Karpas-422 (cell line): Measurements from ENCODE around the gene BCKDHA. TPM values are rescaled to one million over a fixed set of nuclear protein-coding genes. Genes with fewer than 3 reads are reported as not detected.

Experiments used
- DNase-seq: peaks from one replicate; pipeline ENCODE4 v3.0.0-alpha.2; 2015
- H2AFZ ChIP-seq: fragments of 200-600 bp; sonication (generic); 2 replicates; pipeline ENCODE4 v1.6.1; 2014; ENCODE audit warnings: antibody characterized with exemption, low read length, mixed read lengths
- H3K27ac ChIP-seq: fragments of 200-600 bp; sonication (generic); 2 replicates; pipeline ENCODE4 v1.5.1; 2014; ENCODE audit warnings: mild to moderate bottlenecking, low read length, moderate library complexity
- H3K27me3 ChIP-seq: fragments of 200-600 bp; sonication (generic); 2 replicates; pipeline ENCODE4 v1.6.1; 2014; ENCODE audit warnings: low read length, mixed read lengths
- H3K36me3 ChIP-seq: fragments of 200-600 bp; sonication (generic); 2 replicates; pipeline ENCODE4 v1.6.1; 2014; ENCODE audit warnings: low read length, mixed read lengths; ENCODE audit not compliant: insufficient read depth
- H3K4me1 ChIP-seq: fragments of 200-600 bp; sonication (generic); 2 replicates; pipeline ENCODE4 v1.6.1; 2014; ENCODE audit warnings: mild to moderate bottlenecking, low read length, mixed read lengths
- H3K4me2 ChIP-seq: fragments of 200-600 bp; sonication (generic); 2 replicates; pipeline ENCODE4 v1.6.1; 2014; ENCODE audit warnings: low read length, low read depth, mild to moderate bottlenecking; ENCODE audit not compliant: poor library complexity, severe bottlenecking
- H3K4me3 ChIP-seq: fragments of 200-600 bp; sonication (generic); 2 replicates; pipeline ENCODE4 v1.5.1; 2014; ENCODE audit warnings: mild to moderate bottlenecking, antibody characterized with exemption, low read length, mixed read lengths
- H3K79me2 ChIP-seq: fragments of 200-600 bp; sonication (generic); 2 replicates; pipeline ENCODE4 v1.6.1; 2014; ENCODE audit warnings: mild to moderate bottlenecking, low read length, mixed read lengths
- H3K9ac ChIP-seq: fragments of 200-600 bp; sonication (generic); 2 replicates; pipeline ENCODE4 v1.6.0; 2014; ENCODE audit warnings: low read length
- H3K9me2 ChIP-seq: fragments of 200-600 bp; sonication (generic), shearing (Covaris generic); replicated peaks from 2 replicates; pipeline ENCODE4 v1.6.0; 2014; ENCODE audit warnings: mild to moderate bottlenecking, low read length, moderate library complexity; ENCODE audit not compliant: insufficient read depth
- H3K9me3 ChIP-seq: fragments of 300-700, 200-600 bp; sonication (generic); 2 replicates; pipeline ENCODE4 v1.6.1; 2014; ENCODE audit warnings: low read length, mixed read lengths
- H4K20me1 ChIP-seq: fragments of 200-600 bp; sonication (generic); 2 replicates; pipeline ENCODE4 v1.6.1; 2014; ENCODE audit warnings: mild to moderate bottlenecking, antibody characterized with exemption, low read length, low read depth; ENCODE audit not compliant: insufficient read depth
- total RNA-seq: library from RNA; depleted of rRNA; stranded (reverse); fragments of >200 nt; shearing (Covaris generic); gene quantifications from 2 replicates; pipeline ENCODE4 v1.2.3, GENCODE V29; 2014; ENCODE audit warnings: low replicate concordance; rRNA removed

The BCKDHA gene
- 112 and 116 TPM in 2 replicates for total RNA-seq

DNA sequence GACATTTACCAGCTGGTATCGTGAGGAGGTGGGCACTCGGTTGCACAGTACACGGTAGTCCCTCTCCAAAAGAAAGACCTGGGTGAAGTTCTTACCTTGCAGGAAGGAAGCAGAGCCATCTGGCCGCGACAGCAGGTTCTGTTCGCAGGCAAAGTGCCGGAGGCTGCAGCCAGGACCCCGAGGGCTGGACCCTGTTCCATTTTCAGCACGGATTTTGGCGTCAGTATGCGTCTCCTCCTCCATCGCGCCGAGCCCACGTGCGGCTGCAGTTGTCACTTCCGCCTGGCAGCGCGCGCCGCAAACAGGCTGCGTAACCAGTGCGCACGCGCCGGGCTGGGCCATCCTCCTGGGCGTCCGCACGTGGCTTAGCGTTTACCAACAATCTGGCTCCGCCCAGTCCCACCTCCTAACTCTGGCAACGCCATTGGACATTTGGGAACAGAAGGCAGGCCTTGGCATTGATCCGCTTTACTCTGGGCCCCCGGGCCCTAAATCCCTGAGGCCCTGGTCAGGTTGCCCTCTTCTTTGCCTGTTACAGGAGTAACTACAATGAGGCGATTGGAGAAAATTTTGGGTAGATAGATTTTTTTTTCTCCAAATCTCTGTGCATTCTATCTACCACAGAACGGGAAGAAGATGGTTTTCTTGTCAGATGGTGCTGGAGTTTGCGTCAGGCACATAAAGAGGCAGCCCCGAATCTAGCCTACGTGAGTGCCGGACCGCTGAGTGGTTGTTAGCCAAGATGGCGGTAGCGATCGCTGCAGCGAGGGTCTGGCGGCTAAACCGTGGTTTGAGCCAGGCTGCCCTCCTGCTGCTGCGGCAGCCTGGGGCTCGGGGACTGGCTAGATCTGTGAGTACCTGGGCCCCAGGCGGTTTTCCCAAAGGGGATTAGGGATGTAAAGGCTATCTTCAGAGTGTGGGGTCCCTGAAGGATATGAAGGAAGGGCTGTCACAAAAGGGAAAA is at the start of gene BCKDHA, which contains the start of gene EXOSC5:
Gene BCKDHA (plus strand): TSS at position 733 of the 964 bp plus-strand sequence. CDS start 10 bp downstream, at position 743.
Gene EXOSC5 (minus strand): TSS at position 274 of the 964 bp plus-strand sequence. CDS start 31 bp downstream, at position 243.
- Histone ChIP-seq H2AFZ (peak within 1 kb of the TSS; percentile 68), H3K9me3 (no peaks in the 10 kb centered on the region), H3K4me2 (peak within 1 kb of the TSS; percentile 87), H3K9ac (peak within 1 kb of the TSS; percentile 97), H3K27ac (peak within 1 kb of the TSS; percentile 87), H3K79me2 (peaks cover 78% of the 10 kb centered on the region), H3K4me3 (peak within 1 kb of the TSS; percentile 99), H3K9me2 (no peaks in the 10 kb centered on the region), H3K27me3 (no peaks in the 10 kb centered on the region), H3K36me3 (no peaks in the 10 kb centered on the region; the same call in 1 of the 2 replicates), H3K4me1 (peaks cover 28% of the 10 kb centered on the region), H4K20me1 (0 out of 2 replicates have a peak, but pooled peaks cover 8% of the 10 kb centered on the region)
- DNase-seq: peak; percentile 100

GRCh38 chr19:41350735-41351338 is 46.8 kb upstream of the BCKDHA start:
- peak overlapping the region; percentile 95 for H3K9ac ChIP-seq
- peaks cover 20% of the 10 kb centered on the region for H3K4me1 ChIP-seq
- H3K27ac ChIP-seq: peak overlapping the region; percentile 72; the same call in 1 of the 2 replicates
- H4K20me1 ChIP-seq: peaks cover 24% of the 10 kb centered on the region
- H2AFZ ChIP-seq: no peak overlapping the region
- peak overlapping the region; percentile 84 for H3K4me2 ChIP-seq
- H3K9me2 ChIP-seq: no peaks in the 10 kb centered on the region
- no peaks in the 10 kb centered on the region for H3K27me3 ChIP-seq
- peaks cover 23% of the 10 kb centered on the region; the same call in 1 of the 2 replicates for H3K36me3 ChIP-seq
- no peak for DNase-seq
- no peaks in the 10 kb centered on the region for H3K9me3 ChIP-seq
- peak overlapping the region; percentile 95 for H3K4me3 ChIP-seq
- peaks cover 70% of the 10 kb centered on the region for H3K79me2 ChIP-seq

DNA sequence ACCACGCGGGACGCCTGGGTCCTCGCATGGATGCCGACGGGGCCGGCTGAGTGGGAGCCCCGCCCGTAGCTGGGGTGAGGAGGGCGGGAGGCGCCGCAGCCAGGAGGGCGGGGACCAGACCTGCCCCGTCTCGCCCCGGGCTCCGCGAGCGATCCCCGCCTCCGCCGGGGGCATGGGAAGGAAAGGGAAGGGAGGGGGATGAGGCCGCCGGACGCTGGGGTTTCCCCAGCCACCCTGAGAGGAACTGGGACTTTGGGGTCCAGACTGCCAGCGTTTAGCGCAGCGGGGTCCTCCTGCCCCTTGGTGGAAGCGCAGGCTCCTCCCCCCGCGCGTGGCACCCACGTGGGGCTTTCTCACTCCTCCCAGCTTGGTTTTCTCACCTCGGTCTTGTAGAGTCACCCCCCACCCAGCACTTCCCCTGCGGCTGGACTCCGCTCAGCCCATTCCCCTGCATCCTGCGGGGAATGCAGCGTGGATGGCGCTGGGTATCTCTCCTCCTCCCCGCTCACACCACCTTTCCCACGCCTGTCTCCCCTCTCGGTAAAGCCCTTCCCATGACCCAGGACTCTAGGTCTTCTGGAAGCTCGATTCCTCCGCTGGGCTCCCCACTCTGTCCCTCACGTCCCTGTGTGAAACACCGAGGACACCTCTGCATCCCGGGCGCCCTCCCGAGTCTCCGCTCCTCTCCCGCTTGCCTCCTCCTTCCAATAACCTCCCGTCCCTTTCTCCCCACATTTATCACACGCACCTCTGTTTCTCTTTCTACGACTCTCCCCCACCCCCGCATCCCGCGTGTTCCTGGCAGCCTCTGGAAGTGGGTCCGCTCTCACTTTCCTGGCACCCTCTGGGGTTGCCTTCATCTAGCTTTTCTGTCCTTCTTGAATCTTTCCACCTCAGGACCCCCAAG is 46.0 kb upstream of the BCKDHA start:
- Histone ChIP-seq H3K9ac (peak overlapping the region; percentile 95), H3K36me3 (peaks cover 19% of the 10 kb centered on the region; the same call in 1 of the 2 replicates), H3K4me2 (peak overlapping the region; percentile 84), H3K9me3 (no peaks in the 10 kb centered on the region), H3K27me3 (no peaks in the 10 kb centered on the region), H2AFZ (no peak overlapping the region; the same call in 1 of the 2 replicates), H4K20me1 (peaks cover 24% of the 10 kb centered on the region), H3K4me1 (peaks cover 20% of the 10 kb centered on the region), H3K27ac (peak overlapping the region; percentile 72), H3K9me2 (no peaks in the 10 kb centered on the region), H3K79me2 (peaks cover 63% of the 10 kb centered on the region), H3K4me3 (peak overlapping the region; percentile 95)
- peak; percentile 84 for DNase-seq

DNA sequence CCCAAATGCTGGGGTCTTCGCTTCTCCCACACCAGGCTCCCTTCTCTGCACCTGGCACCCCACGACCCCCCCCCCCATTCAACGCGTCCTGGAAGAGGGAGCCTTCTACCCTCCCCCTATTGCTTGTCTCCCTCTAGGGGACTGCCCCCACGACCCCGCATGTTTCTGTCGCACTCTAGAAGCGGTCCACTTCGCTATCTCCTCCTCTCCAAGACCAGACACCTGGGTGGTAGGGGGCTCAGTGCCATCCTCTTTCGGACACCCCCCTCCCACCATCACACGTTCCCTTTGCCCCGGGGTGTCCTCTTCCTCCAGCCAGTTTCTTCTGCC is 45.4 kb upstream of the BCKDHA start:
- H2AFZ ChIP-seq: no peak overlapping the region
- H4K20me1 ChIP-seq: peaks cover 24% of the 10 kb centered on the region
- peak overlapping the region; percentile 95 for H3K9ac ChIP-seq
- H3K27ac ChIP-seq: peak overlapping the region; percentile 72
- H3K9me3 ChIP-seq: no peaks in the 10 kb centered on the region
- H3K4me3 ChIP-seq: peak overlapping the region; percentile 95
- peaks cover 18% of the 10 kb centered on the region; the same call in 1 of the 2 replicates for H3K36me3 ChIP-seq
- H3K27me3 ChIP-seq: no peaks in the 10 kb centered on the region
- no peaks in the 10 kb centered on the region for H3K9me2 ChIP-seq
- H3K79me2 ChIP-seq: peaks cover 63% of the 10 kb centered on the region
- H3K4me1 ChIP-seq: peaks cover 20% of the 10 kb centered on the region
- peak overlapping the region; percentile 84 for H3K4me2 ChIP-seq
- DNase-seq: peak; percentile 42

- H3K9me2 ChIP-seq: no peaks in the 10 kb centered on the region
- H3K4me3 ChIP-seq: peak overlapping the region; percentile 95
- H3K9ac ChIP-seq: peak overlapping the region; percentile 95
- peaks cover 17% of the 10 kb centered on the region; the same call in 1 of the 2 replicates for H3K36me3 ChIP-seq
- H3K27ac ChIP-seq: peak overlapping the region; percentile 72
- H3K4me1 ChIP-seq: peaks cover 20% of the 10 kb centered on the region
- peaks cover 61% of the 10 kb centered on the region for H3K79me2 ChIP-seq
- peak overlapping the region; percentile 84 for H3K4me2 ChIP-seq
- DNase-seq: peak; percentile 88
- H4K20me1 ChIP-seq: peaks cover 24% of the 10 kb centered on the region
- no peaks in the 10 kb centered on the region for H3K9me3 ChIP-seq
- H2AFZ ChIP-seq: peak overlapping the region; percentile 16; the same call in 1 of the 2 replicates
- H3K27me3 ChIP-seq: no peaks in the 10 kb centered on the region
These were observed 44.8 kb upstream of the BCKDHA start for GRCh38 chr19:41352609-41353465.

DNA sequence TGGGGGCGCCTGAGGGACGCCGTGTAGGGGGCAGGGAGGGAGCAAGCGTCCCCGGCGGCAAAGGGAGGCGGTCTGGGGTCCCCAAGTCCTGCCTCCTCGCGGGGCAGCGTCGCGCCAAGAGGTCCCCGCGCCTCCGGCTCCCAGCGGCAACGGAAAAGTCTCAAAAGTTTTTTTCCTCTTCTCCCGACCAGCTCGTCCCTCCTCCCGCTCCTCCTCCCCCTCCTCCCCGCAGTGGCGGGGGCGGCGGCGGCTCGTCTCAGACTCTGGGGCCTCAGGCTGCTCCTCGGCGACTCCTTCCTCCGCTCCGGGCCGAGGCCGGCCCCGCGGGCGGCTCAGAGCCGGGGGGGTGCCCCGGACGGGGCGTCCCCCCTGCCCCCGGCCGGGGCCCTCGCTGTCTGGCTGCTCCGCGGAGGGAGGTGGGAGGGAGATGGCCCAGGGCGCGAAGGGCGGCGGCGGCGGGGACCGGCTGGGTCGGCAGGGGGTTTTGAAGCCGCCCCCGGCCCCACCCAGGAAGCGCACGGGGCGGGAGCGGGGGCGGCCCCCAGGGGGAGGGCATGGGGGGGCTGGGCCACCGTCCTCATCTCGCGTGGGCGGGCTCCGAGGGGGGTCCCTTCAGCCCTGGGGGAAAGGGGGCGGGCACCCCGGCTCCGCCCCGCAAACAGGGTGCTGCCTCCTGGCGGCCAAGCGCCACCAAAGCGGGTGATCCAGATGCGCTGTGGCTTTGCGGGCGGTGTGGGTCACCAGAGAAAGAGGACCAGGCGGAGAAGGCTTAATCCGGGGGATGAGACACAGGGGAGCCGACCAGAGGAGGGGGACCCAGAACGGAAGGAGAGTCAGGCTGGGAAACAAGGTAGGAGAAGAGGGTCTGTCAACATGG is 43.9 kb upstream of the BCKDHA start, which contains the start of gene TGFB1:
Gene TGFB1 (minus strand): TSS at position 457 of the 877 bp plus-strand sequence. CDS start 878 bp downstream, outside the sequence.
- DNase-seq: peak; percentile 96
- Histone ChIP-seq H3K9me2 (no peaks in the 10 kb centered on the region), H3K9ac (peak within 1 kb of the TSS; percentile 95), H3K9me3 (no peaks in the 10 kb centered on the region), H3K4me3 (peak within 1 kb of the TSS; percentile 95), H3K36me3 (peaks cover 13% of the 10 kb centered on the region; the same call in 1 of the 2 replicates), H3K27ac (peak within 1 kb of the TSS; percentile 72), H3K4me2 (peak within 1 kb of the TSS; percentile 84), H3K79me2 (peaks cover 56% of the 10 kb centered on the region), H2AFZ (peak within 1 kb of the TSS; percentile 16; the same call in 1 of the 2 replicates), H3K4me1 (peaks cover 20% of the 10 kb centered on the region), H4K20me1 (peaks cover 24% of the 10 kb centered on the region), H3K27me3 (no peaks in the 10 kb centered on the region)
